ENCODE data around the gene CRABP1.

- no peak for TF ChIP-seq CTCF (IDR thresholded peaks at IDR 0.05; ENCODE audit: insufficient read depth, low read depth, low read length)
- no peak for TF ChIP-seq EZH2 (IDR thresholded peaks at IDR 0.05; ENCODE audit: insufficient read depth, low read length)
Measured at GRCh38 chr15:78391781-78392180, 51.6 kb downstream of the CRABP1 start.
